ENCODE results near the gene MRM2. TPM values are rescaled to one million over a fixed set of nuclear protein-coding genes. Genes with fewer than 3 reads are reported as not detected.
"Not testable (repeated sequence)": the region's sequence is repeated elsewhere in the genome, so short reads cannot be mapped to it uniquely, and the experiment has no call there.

The MRM2 gene
- total RNA-seq, 1 donor from 2014 or later = 13.1 TPM

- not testable (repeated sequence) for DNase-seq (ENCODE audit: extremely low read depth, low read depth, low spot score)
Measured at GRCh38 chr7:2269089-2269990, 27.3 kb upstream of the MRM2 start.

DNA sequence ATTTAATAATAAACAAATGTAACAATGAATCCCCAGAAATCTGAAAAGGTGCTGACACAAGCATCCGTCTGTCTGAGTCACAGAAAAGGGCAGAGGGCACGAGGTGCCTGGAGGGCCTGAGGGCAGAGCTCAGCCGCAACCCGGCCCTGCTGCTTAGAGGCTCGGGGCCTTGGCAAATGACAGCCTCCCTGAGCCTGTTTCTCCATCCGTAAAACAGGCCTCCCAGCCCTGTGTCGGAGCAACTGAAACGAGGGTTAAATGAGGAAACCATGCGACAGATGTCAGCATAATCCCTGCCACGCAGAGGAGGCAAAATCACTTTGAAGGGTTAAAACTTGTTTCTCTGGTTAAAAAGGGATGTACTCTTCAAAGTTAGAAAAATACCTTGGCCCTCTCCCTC, 24.9 kb upstream of the MRM2 start:
- no peak for DNase-seq (ENCODE audit: extremely low read depth, low read depth, low spot score)

GRCh38 chr7:2264158-2264557, 22.2 kb upstream of the MRM2 start:
- no peak for DNase-seq (ENCODE audit: extremely low read depth, low read depth, low spot score)

DNA sequence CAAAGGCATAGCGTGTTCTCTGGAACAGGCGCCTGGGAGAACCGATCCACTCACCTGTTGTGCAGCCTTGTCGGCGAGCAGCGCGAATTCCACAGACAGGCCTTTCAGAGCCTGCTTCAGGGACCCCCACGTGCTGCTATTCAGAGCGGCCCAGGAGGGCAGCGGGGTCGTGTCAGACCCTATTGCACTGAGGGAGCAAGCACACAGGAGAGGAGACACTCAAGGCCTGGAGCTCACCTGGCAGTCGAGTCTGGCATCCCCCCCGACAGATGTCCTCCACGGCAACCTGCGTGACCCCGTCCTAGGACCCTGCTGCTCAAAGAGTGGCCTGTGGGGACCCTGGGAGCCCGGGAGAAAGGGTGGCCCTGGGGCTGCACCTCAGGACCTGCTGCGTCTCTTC, 21.2 kb upstream of the MRM2 start:
- no peak for DNase-seq (ENCODE audit: extremely low read depth, low read depth, low spot score)

DNA sequence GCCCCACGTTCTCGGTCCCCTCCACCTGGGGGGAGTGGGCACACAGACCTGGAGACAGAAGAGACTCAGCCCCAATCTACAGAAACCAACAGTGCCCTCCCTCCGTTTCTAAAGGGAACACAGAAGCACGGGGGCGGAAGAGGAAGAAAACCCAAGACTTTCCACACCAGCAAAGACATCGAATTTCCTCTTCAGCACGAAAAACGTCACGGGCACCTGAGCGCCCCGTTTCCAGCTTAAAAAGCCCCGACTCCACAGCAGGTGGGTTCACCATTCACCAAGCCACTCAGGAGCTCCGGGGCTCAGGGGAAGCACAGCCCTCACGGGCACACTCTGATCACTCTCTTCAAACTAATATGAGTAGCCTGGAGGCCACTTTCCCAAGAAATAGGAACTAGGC, 19.6 kb upstream of the MRM2 start:
- DNase-seq (ENCODE audit: extremely low read depth, low read depth, low spot score) = no peak

- no peak for DNase-seq (ENCODE audit: extremely low read depth, low read depth, low spot score)
Measured at GRCh38 chr7:2260820-2261219, 18.8 kb upstream of the MRM2 start.

DNA sequence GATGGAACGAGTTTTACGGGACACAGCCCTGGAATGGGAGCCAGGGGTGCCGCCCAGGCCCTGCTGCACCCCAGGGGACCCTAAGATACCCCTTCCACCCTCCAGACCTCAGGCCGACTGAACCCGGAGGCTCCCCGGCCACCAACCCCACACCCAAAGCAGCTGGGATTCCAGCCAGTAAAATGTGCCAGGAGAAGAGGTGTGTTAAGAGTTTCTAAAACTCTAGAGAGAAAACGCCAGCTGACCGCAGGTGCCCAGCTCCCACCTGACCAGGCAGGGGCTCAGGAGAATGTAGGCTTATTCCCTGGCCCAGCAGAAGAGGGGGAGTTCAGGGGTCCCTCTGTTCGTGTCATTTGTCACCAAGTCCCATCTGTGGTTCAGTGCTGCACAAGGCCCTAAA, 17.5 kb upstream of the MRM2 start:
- DNase-seq (ENCODE audit: extremely low read depth, low read depth, low spot score) = no peak

DNA sequence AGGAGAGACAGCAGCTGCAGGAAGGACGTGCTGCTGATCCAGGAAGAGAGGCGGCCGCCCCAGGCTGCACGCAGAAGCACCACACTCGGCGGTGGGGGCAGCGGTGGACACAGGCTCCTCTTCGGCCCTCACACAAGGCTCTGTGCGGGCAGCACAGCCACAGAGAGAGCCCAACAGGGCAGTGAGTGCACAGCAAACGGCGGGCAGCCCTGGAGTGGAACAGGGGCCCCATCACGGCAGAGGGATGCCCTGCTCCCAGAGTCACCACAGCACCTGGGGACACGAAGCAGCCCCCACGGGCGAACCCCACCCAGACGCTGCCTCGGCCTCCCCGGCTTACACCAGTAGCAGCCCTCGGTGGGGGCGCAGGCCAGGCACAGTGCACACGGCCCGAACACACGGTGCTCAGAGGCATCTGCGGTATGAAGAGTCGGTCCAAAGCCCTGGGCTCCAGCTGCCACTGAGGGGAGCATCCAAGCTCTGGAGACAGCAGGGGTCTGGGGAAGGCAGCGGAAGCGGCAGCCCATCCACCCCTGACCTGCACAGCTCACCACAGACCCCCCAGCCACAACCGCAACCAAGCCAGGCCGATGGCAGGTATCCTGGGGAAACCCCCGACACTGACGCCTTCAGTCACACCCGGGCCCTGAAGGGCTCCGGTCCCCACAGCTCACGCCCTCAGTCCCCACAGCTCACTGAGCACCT, 16.8 kb upstream of the MRM2 start:
- no peak for DNase-seq (ENCODE audit: extremely low read depth, low read depth, low spot score)

DNA sequence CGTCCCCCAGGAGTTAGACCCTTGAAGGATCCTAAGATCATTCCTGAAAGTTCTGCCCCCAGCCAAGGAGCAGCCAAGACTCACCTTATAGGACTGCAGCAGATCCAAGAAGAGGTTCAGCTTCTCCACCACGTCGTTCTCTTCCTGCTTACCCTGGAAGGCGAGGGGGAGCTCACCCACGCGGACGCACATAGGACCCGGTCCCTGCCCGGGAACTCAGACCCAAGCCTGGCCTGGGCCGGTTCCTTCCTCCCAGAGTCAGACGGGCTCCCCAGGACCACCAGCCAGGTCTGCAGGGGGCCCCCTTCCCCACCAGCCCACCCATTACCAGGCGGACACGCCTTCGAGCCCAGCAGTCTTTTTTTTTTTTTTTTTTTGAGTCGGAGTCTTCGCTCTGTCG, 15.6 kb upstream of the MRM2 start:
- DNase-seq (ENCODE audit: extremely low read depth, low read depth, low spot score) = no peak

DNA sequence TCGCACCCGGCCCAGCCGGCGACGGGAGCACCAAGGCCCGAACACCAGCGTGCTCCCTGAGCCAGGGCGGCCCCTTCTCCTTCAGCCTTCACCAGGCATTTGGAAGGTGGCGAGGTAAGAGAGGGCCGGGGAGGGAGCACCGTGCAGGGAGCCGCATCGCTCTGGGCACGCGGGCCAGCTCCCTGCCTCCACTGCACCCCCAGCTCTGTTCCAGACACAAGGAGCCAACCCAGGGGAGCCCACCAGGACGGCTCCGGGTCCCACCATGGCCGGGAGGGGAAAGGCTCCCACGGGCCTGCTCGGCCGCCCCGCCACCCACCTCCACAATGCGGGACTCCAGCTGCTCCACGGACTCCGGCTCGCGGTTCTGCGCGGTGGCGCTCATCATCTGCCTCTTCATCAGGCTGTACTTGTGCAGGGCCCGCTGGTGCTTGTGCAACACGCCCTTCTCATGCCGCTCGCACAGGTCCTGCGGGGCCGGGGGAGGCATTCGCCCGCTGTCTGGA, 15.1 kb upstream of the MRM2 start:
- no peak for DNase-seq (ENCODE audit: extremely low read depth, low read depth, low spot score)

GRCh38 chr7:2256306-2257045, 14.5 kb upstream of the MRM2 start:
- DNase-seq (ENCODE audit: extremely low read depth, low read depth, low spot score) = no peak

- DNase-seq (ENCODE audit: extremely low read depth, low read depth, low spot score) = no peak
Measured at GRCh38 chr7:2255145-2256139, 13.4 kb upstream of the MRM2 start.

GRCh38 chr7:2254429-2255144, 12.6 kb upstream of the MRM2 start:
- DNase-seq (ENCODE audit: extremely low read depth, low read depth, low spot score) = no peak

- no peak for DNase-seq (ENCODE audit: extremely low read depth, low read depth, low spot score)
Measured at GRCh38 chr7:2253525-2254244, 11.7 kb upstream of the MRM2 start.

GRCh38 chr7:2253021-2253420, 11.0 kb upstream of the MRM2 start:
- no peak for DNase-seq (ENCODE audit: extremely low read depth, low read depth, low spot score)

GRCh38 chr7:2251841-2252771, 10.1 kb upstream of the MRM2 start:
- DNase-seq (ENCODE audit: extremely low read depth, low read depth, low spot score) = no peak

- no peak for DNase-seq (ENCODE audit: extremely low read depth, low read depth, low spot score)
Measured at GRCh38 chr7:2251381-2251780, 9.4 kb upstream of the MRM2 start.
